ENCODE data around the gene SLC6A7. TPM values are rescaled to one million over a fixed set of nuclear protein-coding genes. Genes with fewer than 3 reads are reported as not detected.

SLC6A7 gene
- total RNA-seq, 2 donors from 2014 or later, result not detected

DNA sequence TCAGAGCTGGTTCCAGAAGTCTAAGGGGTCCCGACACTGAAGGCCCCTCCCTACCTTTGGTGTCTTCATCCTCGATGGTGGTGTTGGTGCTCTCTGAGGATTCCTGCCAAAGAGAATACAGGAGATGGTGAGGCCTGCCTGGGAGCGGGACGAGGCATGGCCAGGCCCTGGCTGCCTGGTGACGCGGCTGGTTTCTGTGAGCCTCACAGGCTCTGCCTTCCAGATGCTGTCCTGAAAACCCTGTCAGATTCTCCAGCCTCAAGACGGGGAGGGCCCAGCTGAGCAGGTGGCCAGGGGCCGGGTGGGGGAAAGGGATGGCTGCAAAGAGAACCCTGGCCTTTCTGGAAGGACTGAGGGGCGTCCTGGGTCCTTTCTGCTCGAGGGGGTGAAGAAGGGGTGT lies 48.8 kb downstream of the SLC6A7 start:
- H3K27ac Mint-ChIP-seq, result no peak overlapping the region
- H3K9ac ChIP-seq (ENCODE audit: extremely low read depth, low read length, poor library complexity, severe bottlenecking), result no peak overlapping the region
- H3K36me3 ChIP-seq (ENCODE audit: control insufficient read depth, insufficient read depth, low read length), result no peaks in the 10 kb centered on the region
- no peaks in the 10 kb centered on the region for H3K36me3 Mint-ChIP-seq (ENCODE audit: low read depth)
- TF ChIP-seq, protein P1, sequence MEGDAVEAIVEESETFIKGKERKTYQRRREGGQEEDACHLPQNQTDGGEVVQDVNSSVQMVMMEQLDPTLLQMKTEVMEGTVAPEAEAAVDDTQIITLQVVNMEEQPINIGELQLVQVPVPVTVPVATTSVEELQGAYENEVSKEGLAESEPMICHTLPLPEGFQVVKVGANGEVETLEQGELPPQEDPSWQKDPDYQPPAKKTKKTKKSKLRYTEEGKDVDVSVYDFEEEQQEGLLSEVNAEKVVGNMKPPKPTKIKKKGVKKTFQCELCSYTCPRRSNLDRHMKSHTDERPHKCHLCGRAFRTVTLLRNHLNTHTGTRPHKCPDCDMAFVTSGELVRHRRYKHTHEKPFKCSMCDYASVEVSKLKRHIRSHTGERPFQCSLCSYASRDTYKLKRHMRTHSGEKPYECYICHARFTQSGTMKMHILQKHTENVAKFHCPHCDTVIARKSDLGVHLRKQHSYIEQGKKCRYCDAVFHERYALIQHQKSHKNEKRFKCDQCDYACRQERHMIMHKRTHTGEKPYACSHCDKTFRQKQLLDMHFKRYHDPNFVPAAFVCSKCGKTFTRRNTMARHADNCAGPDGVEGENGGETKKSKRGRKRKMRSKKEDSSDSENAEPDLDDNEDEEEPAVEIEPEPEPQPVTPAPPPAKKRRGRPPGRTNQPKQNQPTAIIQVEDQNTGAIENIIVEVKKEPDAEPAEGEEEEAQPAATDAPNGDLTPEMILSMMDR (conservative IDR thresholded peaks at IDR 0.05), result no peak
- no peaks in the 10 kb centered on the region for H3K27me3 ChIP-seq (ENCODE audit: control insufficient read depth, insufficient read depth, low read length, poor library complexity, severe bottlenecking)
- peaks cover 7% of the 10 kb centered on the region for H3K27me3 Mint-ChIP-seq (ENCODE audit: insufficient read depth)
- WGBS, 2 experiments (ENCODE audit: insufficient coverage in 1 of 2, insufficient read length in 1 of 2), result 94 to 96% methylated on average over 4 to 10 of the region's 10 CpGs
- H3K9me3 Mint-ChIP-seq, result no peaks in the 10 kb centered on the region
- no peak for DNase-seq
- no peaks in the 10 kb centered on the region for H3K9me3 ChIP-seq (ENCODE audit: control insufficient read depth, low read length)
- peaks cover 6% of the 10 kb centered on the region for H3K4me1 Mint-ChIP-seq
- H3K4me3 ChIP-seq (ENCODE audit: low read length), result no peak overlapping the region
- H3K4me1 ChIP-seq (ENCODE audit: control insufficient read depth, insufficient read depth, low read length), result peaks cover 3% of the 10 kb centered on the region
- H3K4me3 Mint-ChIP-seq, result no peak overlapping the region
- no peak overlapping the region for H3K27ac ChIP-seq (ENCODE audit: low read depth, low read length)

DNA sequence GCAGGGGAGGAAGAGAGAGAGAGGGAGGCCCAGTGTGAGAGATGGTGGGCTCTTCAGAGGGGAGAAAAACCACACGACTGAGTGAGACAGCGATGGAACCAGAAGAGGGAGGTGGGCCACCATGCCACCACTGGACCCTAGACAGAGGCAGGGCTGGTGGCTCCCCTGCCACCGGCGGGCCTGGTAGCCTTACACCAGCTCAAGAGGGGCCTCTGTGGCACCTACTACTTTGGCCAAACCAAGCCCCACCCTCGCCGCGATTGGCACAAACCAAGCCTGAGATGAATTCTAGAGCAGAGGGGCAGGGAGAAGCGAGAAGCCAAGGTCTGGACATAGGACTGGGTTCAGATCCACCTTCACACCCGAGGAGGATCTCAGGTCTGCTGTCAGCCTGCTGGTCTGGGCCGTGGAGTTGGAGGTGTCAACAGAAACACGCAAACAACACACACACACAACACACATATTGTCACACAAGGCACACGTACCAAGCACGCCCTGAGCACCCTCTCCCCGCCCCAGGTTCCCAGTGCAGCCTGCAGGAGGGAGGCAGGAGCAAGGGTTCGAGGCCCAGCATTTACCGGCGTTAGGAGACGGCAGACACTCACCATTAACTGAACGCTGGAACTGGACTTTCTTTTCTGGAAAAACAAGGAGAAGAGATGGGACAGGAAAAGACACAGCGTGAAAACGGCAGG lies 49.4 kb downstream of the SLC6A7 start:
- H3K9me3 ChIP-seq (ENCODE audit: control insufficient read depth, low read length), result no peaks in the 10 kb centered on the region
- H3K4me3 ChIP-seq (ENCODE audit: low read length), result no peak overlapping the region
- no peak overlapping the region for H3K27ac ChIP-seq (ENCODE audit: low read depth, low read length)
- TF ChIP-seq, protein P1 (conservative IDR thresholded peaks at IDR 0.05), result no peak
- DNase-seq, result no peak
- no peak overlapping the region for H3K27ac Mint-ChIP-seq
- 95% methylated on average over 11 to 21 of the region's 21 CpGs for WGBS, 2 experiments (ENCODE audit: insufficient coverage in 1 of 2, insufficient read length in 1 of 2)
- H3K27me3 Mint-ChIP-seq (ENCODE audit: insufficient read depth), result peaks cover 10% of the 10 kb centered on the region
- H3K4me3 Mint-ChIP-seq, result no peak overlapping the region
- H3K9me3 Mint-ChIP-seq, result no peaks in the 10 kb centered on the region
- no peaks in the 10 kb centered on the region for H3K36me3 Mint-ChIP-seq (ENCODE audit: low read depth)
- no peak overlapping the region for H3K9ac ChIP-seq (ENCODE audit: extremely low read depth, low read length, poor library complexity, severe bottlenecking)
- peaks cover 6% of the 10 kb centered on the region for H3K4me1 Mint-ChIP-seq
- H3K27me3 ChIP-seq (ENCODE audit: control insufficient read depth, insufficient read depth, low read length, poor library complexity, severe bottlenecking), result no peaks in the 10 kb centered on the region
- H3K4me1 ChIP-seq (ENCODE audit: control insufficient read depth, insufficient read depth, low read length), result peaks cover 3% of the 10 kb centered on the region
- no peaks in the 10 kb centered on the region for H3K36me3 ChIP-seq (ENCODE audit: control insufficient read depth, insufficient read depth, low read length)

DNA sequence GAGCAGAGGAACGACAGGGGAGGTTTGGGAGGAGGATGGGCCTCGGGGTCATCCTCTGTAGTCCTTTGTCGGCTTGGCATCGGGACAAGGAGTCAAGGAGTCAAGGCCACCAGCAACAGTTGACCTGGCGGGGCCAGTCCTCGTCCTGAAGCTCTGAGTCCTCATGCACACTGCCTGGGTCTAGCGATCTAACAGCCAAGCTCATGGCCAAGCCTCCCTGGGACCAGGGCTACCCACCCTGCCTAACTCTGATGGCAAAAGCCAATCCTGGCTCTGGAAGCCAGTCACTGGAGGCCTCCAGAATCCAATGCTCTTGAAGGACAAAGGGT lies 49.9 kb downstream of the SLC6A7 start:
- Mint-ChIP-seq H3K36me3 (ENCODE audit: low read depth) (no peaks in the 10 kb centered on the region), H3K27ac (no peak overlapping the region), H3K4me3 (no peak overlapping the region), H3K27me3 (ENCODE audit: insufficient read depth) (peaks cover 12% of the 10 kb centered on the region), H3K9me3 (no peaks in the 10 kb centered on the region), H3K4me1 (peaks cover 6% of the 10 kb centered on the region)
- Histone ChIP-seq H3K9ac (ENCODE audit: extremely low read depth, low read length, poor library complexity, severe bottlenecking) (no peak overlapping the region), H3K27me3 (ENCODE audit: control insufficient read depth, insufficient read depth, low read length, poor library complexity, severe bottlenecking) (no peaks in the 10 kb centered on the region), H3K27ac (ENCODE audit: low read depth, low read length) (no peak overlapping the region), H3K4me3 (ENCODE audit: low read length) (no peak overlapping the region), H3K9me3 (ENCODE audit: control insufficient read depth, low read length) (no peaks in the 10 kb centered on the region), H3K36me3 (ENCODE audit: control insufficient read depth, insufficient read depth, low read length) (no peaks in the 10 kb centered on the region), H3K4me1 (ENCODE audit: control insufficient read depth, insufficient read depth, low read length) (peaks cover 3% of the 10 kb centered on the region)
- TF ChIP-seq, protein P1 (conservative IDR thresholded peaks at IDR 0.05), result no peak
- no peak for DNase-seq
- 89 to 92% methylated on average over 5 to 7 of the region's 7 CpGs for WGBS, 2 experiments (ENCODE audit: insufficient coverage in 1 of 2, insufficient read length in 1 of 2)

Data from endodermal cell (in vitro differentiated cells).